Mucosa of rectum (tissue), 2 donors: ENCODE data around the gene ANKRD11.
"Not testable (repeated sequence)": the region's sequence is repeated elsewhere in the genome, so short reads cannot be mapped to it uniquely, and the experiment has no call there.

ENCODE experiments used
- H3K27ac ChIP-seq, 2 donors: one replicate each; pipeline ENCODE4 v1.7.0; 2013; ENCODE audit warnings: inconsistent platforms in 2 of 2, low read depth in 2 of 2, low read length in 2 of 2
- H3K27me3 ChIP-seq, 2 donors: one replicate each; pipeline ENCODE4 v1.7.0; 2013; ENCODE audit warnings: low read length in 2 of 2; ENCODE audit not compliant: control insufficient read depth in 2 of 2, insufficient read depth in 2 of 2
- H3K36me3 ChIP-seq, 2 donors: one replicate each; pipeline ENCODE4 v1.7.0; 2013; ENCODE audit warnings: low read length in 2 of 2; ENCODE audit not compliant: control insufficient read depth in 2 of 2, insufficient read depth in 2 of 2
- H3K4me1 ChIP-seq, 2 donors: one replicate each; pipeline ENCODE4 v1.7.0; 2013; ENCODE audit warnings: low read length in 2 of 2, mild to moderate bottlenecking in 1 of 2; ENCODE audit not compliant: control insufficient read depth in 2 of 2, insufficient read depth in 2 of 2
- H3K4me3 ChIP-seq, 2 donors: one replicate each; pipeline ENCODE4 v1.7.0; 2013; ENCODE audit warnings: low read length in 2 of 2
- H3K9ac ChIP-seq, 2 donors: one replicate each; pipeline ENCODE4 v1.7.0; 2013; ENCODE audit warnings: low read length in 2 of 2, low read depth in 1 of 2, mild to moderate bottlenecking in 1 of 2
- H3K9me3 ChIP-seq, 2 donors: one replicate each; pipeline ENCODE4 v1.7.0; 2013; ENCODE audit warnings: low read length in 2 of 2; ENCODE audit not compliant: control insufficient read depth in 2 of 2
- donor health status: healthy.
- donor health status: Normal muscosa, but diverticular disease.

ANKRD11 gene

GRCh38 chr16:89454378-89455125 lies 35.8 kb downstream of the ANKRD11 start:
- not testable (repeated sequence) for H3K27ac ChIP-seq, H3K4me3 ChIP-seq, H3K9me3 ChIP-seq, H3K27me3 ChIP-seq, H3K36me3 ChIP-seq, H3K9ac ChIP-seq
- H3K4me1 ChIP-seq = peaks cover 10 to 18% of the 10 kb centered on the region in 2 donors

GRCh38 chr16:89453501-89454321 lies 36.6 kb downstream of the ANKRD11 start:
- Histone ChIP-seq H3K27me3 (no peaks in the 10 kb centered on the region), H3K9me3 (no peaks in the 10 kb centered on the region), H3K9ac (no peak overlapping the region), H3K27ac (no peak overlapping the region), H3K4me1 (peaks cover 13 to 18% of the 10 kb centered on the region in 2 donors), H3K36me3 (no peaks in the 10 kb centered on the region), H3K4me3 (no peak overlapping the region)

GRCh38 chr16:89452925-89453324 lies 37.4 kb downstream of the ANKRD11 start:
- no peaks in the 10 kb centered on the region for H3K9me3 ChIP-seq
- no peaks in the 10 kb centered on the region for H3K27me3 ChIP-seq
- no peaks in the 10 kb centered on the region for H3K36me3 ChIP-seq
- no peak overlapping the region for H3K4me3 ChIP-seq
- no peak overlapping the region for H3K9ac ChIP-seq
- H3K4me1 ChIP-seq = peaks cover 14 to 16% of the 10 kb centered on the region in 2 donors
- no peak overlapping the region for H3K27ac ChIP-seq

- Histone ChIP-seq H3K4me1 (peaks cover 14 to 16% of the 10 kb centered on the region in 2 donors), H3K9ac (no peak overlapping the region), H3K4me3 (no peak overlapping the region), H3K27ac (no peak overlapping the region), H3K9me3 (no peaks in the 10 kb centered on the region), H3K27me3 (no peaks in the 10 kb centered on the region), H3K36me3 (no peaks in the 10 kb centered on the region)
Measured at GRCh38 chr16:89452241-89452640, 38.1 kb downstream of the ANKRD11 start.

GRCh38 chr16:89450537-89450936 lies 39.8 kb downstream of the ANKRD11 start:
- H3K4me1 ChIP-seq = peaks cover 17 to 21% of the 10 kb centered on the region in 2 donors
- H3K4me3 ChIP-seq = no peak overlapping the region

GRCh38 chr16:89449726-89450335 lies 40.5 kb downstream of the ANKRD11 start:
- Histone ChIP-seq H3K36me3 (no peaks in the 10 kb centered on the region), H3K27ac (no peak overlapping the region), H3K4me1 (peaks cover 23 to 27% of the 10 kb centered on the region in 2 donors), H3K27me3 (no peaks in the 10 kb centered on the region), H3K9me3 (no peaks in the 10 kb centered on the region), H3K9ac (no peak overlapping the region), H3K4me3 (no peak overlapping the region)

More at GRCh38 chr16:89450537-89450936, 39.8 kb downstream of the ANKRD11 start:
- Histone ChIP-seq H3K27me3 (no peaks in the 10 kb centered on the region), H3K36me3 (no peaks in the 10 kb centered on the region), H3K9ac (no peak overlapping the region), H3K27ac (no peak overlapping the region), H3K9me3 (no peaks in the 10 kb centered on the region)

- Histone ChIP-seq H3K27me3 (no peaks in the 10 kb centered on the region), H3K4me1 (peaks cover 30 to 32% of the 10 kb centered on the region in 2 donors), H3K36me3 (no peaks in the 10 kb centered on the region), H3K4me3 (no peak overlapping the region), H3K9me3 (no peaks in the 10 kb centered on the region), H3K27ac (no peak overlapping the region), H3K9ac (no peak overlapping the region)
Measured at GRCh38 chr16:89448656-89449055, 41.7 kb downstream of the ANKRD11 start.

GRCh38 chr16:89446975-89447293 lies 43.4 kb downstream of the ANKRD11 start:
- Histone ChIP-seq H3K27me3 (no peaks in the 10 kb centered on the region), H3K4me1 (peaks cover 40 to 43% of the 10 kb centered on the region in 2 donors), H3K27ac (no peak overlapping the region), H3K9ac (no peak overlapping the region), H3K36me3 (no peaks in the 10 kb centered on the region), H3K9me3 (no peaks in the 10 kb centered on the region), H3K4me3 (no peak overlapping the region)

- Histone ChIP-seq H3K36me3 (no peaks in the 10 kb centered on the region), H3K27ac (no peak overlapping the region), H3K9me3 (no peaks in the 10 kb centered on the region), H3K4me1 (peaks cover 40 to 46% of the 10 kb centered on the region in 2 donors), H3K27me3 (no peaks in the 10 kb centered on the region), H3K9ac (no peak overlapping the region), H3K4me3 (no peak overlapping the region)
Measured at GRCh38 chr16:89446136-89446974, 44.0 kb downstream of the ANKRD11 start.
